MCF 10A (cell line): Measurements from ENCODE around the gene ECM2. TPM values are rescaled to one million over a fixed set of nuclear protein-coding genes. Genes with fewer than 3 reads are reported as not detected.

Experiments
- BruUV-seq: library from RNA; stranded (reverse); fragments of 400-500 nt; replicated peaks from 2 replicates; lab custom pipeline; 2021; lab: Mats Ljungman, UMichigan
- CTCF ChIA-PET: fragments of 300-600 bp; sonication (Branson Sonifier 250); formaldehyde crosslinking; extraction: SDS; loops from one replicate; lab custom pipeline; 2021; ENCODE audit warnings: antibody characterized with exemption, inconsistent platforms; lab: Yijun Ruan, JAX
- POLR2A ChIA-PET: fragments of 300-600, 350-650 bp; sonication (Branson Sonifier 250); formaldehyde crosslinking; extraction: SDS; loops from one replicate; lab custom pipeline; 2020; ENCODE audit warnings: antibody characterized with exemption, inconsistent platforms; lab: Yijun Ruan, JAX
- DNase-seq: peaks from one replicate; pipeline ENCODE4 v3.0.0-alpha.2; 2018; ENCODE audit not compliant: unreplicated experiment
- H3K27ac Mint-ChIP-seq: one replicate; pipeline ENCODE4 v1.8.0; 2022; ENCODE audit warnings: mild to moderate bottlenecking, low read depth, mixed read lengths; ENCODE audit not compliant: unreplicated experiment
- H3K27me3 Mint-ChIP-seq: one replicate; pipeline ENCODE4 v1.8.0; 2022; ENCODE audit warnings: mixed read lengths; ENCODE audit not compliant: insufficient read depth, unreplicated experiment
- H3K36me3 Mint-ChIP-seq: one replicate; pipeline ENCODE4 v1.8.0; 2022; ENCODE audit warnings: mild to moderate bottlenecking, moderate library complexity, mixed read lengths; ENCODE audit not compliant: insufficient read depth, unreplicated experiment
- H3K4me1 Mint-ChIP-seq: one replicate; pipeline ENCODE4 v1.8.0; 2022; ENCODE audit warnings: mixed read lengths; ENCODE audit not compliant: insufficient read depth, unreplicated experiment
- H3K4me3 Mint-ChIP-seq: one replicate; pipeline ENCODE4 v1.8.0; 2022; ENCODE audit warnings: mild to moderate bottlenecking, moderate library complexity, mixed read lengths; ENCODE audit not compliant: unreplicated experiment
- H3K9me3 Mint-ChIP-seq: one replicate; pipeline ENCODE4 v1.8.0; 2022; ENCODE audit warnings: mixed read lengths; ENCODE audit not compliant: unreplicated experiment
- CTCF ChIP-seq: fragments of 200-600 bp; IDR thresholded peaks from one replicate; pipeline ENCODE4 v1.8.0; 2022; ENCODE audit warnings: antibody characterized with exemption, mild to moderate bottlenecking; ENCODE audit not compliant: unreplicated experiment
- intact Hi-C: fragments of 100-400 bp; cut with micrococcal nuclease; formaldehyde crosslinking; loops from 2 replicates; pipeline ENCODE4 v1.14.1; 2022
- total RNA-seq: library from RNA; stranded (reverse); gene quantifications from 2 replicates; pipeline ENCODE4 v1.2.3, GENCODE V29; 2022

ECM2 gene
- total RNA-seq, 1 experiment from 2014 or later = 13.5 TPM

- H3K4me3 Mint-ChIP-seq = peak overlapping the region; percentile 72
- peaks cover 17% of the 10 kb centered on the region for H3K36me3 Mint-ChIP-seq
- H3K9me3 Mint-ChIP-seq = no peaks in the 10 kb centered on the region
- H3K4me1 Mint-ChIP-seq = peaks cover 36% of the 10 kb centered on the region
- H3K27ac Mint-ChIP-seq = peak overlapping the region; percentile 82
- intact Hi-C loops = loop anchor here (1.0 to 10.0 kb wide), 5 partner anchors 66 to 288 kb away; partner anchors contain the start of genes CENPP and NOL8
- POLR2A ChIA-PET = interaction anchor here (0.5 to 6.3 kb wide), 26 partner anchors 10 to 328 kb away, joined by 3 to 64 read pairs (median 4); partner anchors contain the start of genes ASPN, CENPP, IPPK and NOL8
- DNase-seq = peak; percentile 98
- H3K27me3 Mint-ChIP-seq = no peaks in the 10 kb centered on the region
- no peak for TF ChIP-seq CTCF
- CTCF ChIA-PET = interaction anchor here (1.0 kb wide), 1 partner anchor 10 kb away, joined by 4 read pairs; no protein-coding TSS in a partner anchor
- no TSS peak for BruUV-seq
Measured at GRCh38 chr9:92506184-92506857, 29.5 kb downstream of the ECM2 start.

DNA sequence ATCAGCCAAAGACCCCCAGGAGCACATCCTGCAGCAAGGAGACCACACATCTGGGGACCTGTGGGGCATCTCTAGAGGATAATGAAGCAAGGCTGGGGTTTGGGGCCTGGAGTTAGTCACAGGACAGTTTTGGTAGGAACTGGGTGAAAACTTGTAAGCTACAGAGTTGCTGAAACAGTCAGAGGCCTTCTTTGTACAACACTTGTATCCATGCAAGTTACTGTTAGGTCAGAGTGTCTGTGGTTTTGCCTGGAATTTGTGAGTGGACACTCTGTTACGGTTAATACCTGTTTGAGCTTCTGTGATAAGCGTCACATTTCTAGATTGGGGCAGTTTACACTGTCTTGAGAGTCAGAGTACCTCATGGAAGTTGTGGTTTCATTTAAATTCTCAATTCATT, 30.9 kb downstream of the ECM2 start:
- no peak for TF ChIP-seq CTCF
- Mint-ChIP-seq H3K4me1 (peaks cover 40% of the 10 kb centered on the region), H3K9me3 (no peaks in the 10 kb centered on the region), H3K27me3 (no peaks in the 10 kb centered on the region), H3K27ac (peak overlapping the region; percentile 82), H3K36me3 (peaks cover 19% of the 10 kb centered on the region), H3K4me3 (peak overlapping the region; percentile 71)
- peak; percentile 25 for DNase-seq
- POLR2A ChIA-PET = interaction anchor here (0.6 to 6.3 kb wide), 17 partner anchors 9 to 178 kb away, joined by 3 to 64 read pairs (median 4); partner anchors contain the start of genes CENPP, IPPK and NOL8
- intact Hi-C loops = loop anchor here (5.0 to 10.0 kb wide), 4 partner anchors 102 to 290 kb away; partner anchors contain the start of genes CENPP and NOL8
- no TSS peak for BruUV-seq
- CTCF ChIA-PET = interaction anchor here (0.6 to 1.0 kb wide), 2 partner anchors 62 to 286 kb away, joined by 3 to 7 read pairs; no protein-coding TSS in a partner anchor

- Mint-ChIP-seq H3K36me3 (peaks cover 19% of the 10 kb centered on the region), H3K9me3 (no peaks in the 10 kb centered on the region), H3K27ac (no peak overlapping the region), H3K4me1 (peaks cover 40% of the 10 kb centered on the region), H3K4me3 (no peak overlapping the region), H3K27me3 (no peaks in the 10 kb centered on the region)
- BruUV-seq = no TSS peak
- POLR2A ChIA-PET = interaction anchor here (0.7 to 6.3 kb wide), 9 partner anchors 8 to 260 kb away, joined by 3 to 64 read pairs (median 3); partner anchors contain the start of genes ASPN, CENPP, ECM2 and NOL8
- TF ChIP-seq CTCF = no peak
- DNase-seq = no peak
- intact Hi-C loops = loop anchor here (10.0 kb wide), 1 partner anchor 292 kb away; no protein-coding TSS in a partner anchor
- CTCF ChIA-PET = interaction anchor here (0.6 to 2.7 kb wide), 9 partner anchors 8 to 291 kb away, joined by 3 to 9 read pairs (median 4); partner anchors contain the start of gene ASPN
Measured at GRCh38 chr9:92503156-92503555, 32.6 kb downstream of the ECM2 start.
